HG03457 (cell line): ENCODE data around the gene PLLP.

ENCODE experiments used
- ATAC-seq: cut with Tn5 transposase; IDR thresholded peaks from one replicate; pipeline ENCODE4 v1.9.1; 2021; ENCODE audit warnings: moderate number of reproducible peaks; ENCODE audit not compliant: unreplicated experiment

Gene PLLP, protein sequence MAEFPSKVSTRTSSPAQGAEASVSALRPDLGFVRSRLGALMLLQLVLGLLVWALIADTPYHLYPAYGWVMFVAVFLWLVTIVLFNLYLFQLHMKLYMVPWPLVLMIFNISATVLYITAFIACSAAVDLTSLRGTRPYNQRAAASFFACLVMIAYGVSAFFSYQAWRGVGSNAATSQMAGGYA

DNA sequence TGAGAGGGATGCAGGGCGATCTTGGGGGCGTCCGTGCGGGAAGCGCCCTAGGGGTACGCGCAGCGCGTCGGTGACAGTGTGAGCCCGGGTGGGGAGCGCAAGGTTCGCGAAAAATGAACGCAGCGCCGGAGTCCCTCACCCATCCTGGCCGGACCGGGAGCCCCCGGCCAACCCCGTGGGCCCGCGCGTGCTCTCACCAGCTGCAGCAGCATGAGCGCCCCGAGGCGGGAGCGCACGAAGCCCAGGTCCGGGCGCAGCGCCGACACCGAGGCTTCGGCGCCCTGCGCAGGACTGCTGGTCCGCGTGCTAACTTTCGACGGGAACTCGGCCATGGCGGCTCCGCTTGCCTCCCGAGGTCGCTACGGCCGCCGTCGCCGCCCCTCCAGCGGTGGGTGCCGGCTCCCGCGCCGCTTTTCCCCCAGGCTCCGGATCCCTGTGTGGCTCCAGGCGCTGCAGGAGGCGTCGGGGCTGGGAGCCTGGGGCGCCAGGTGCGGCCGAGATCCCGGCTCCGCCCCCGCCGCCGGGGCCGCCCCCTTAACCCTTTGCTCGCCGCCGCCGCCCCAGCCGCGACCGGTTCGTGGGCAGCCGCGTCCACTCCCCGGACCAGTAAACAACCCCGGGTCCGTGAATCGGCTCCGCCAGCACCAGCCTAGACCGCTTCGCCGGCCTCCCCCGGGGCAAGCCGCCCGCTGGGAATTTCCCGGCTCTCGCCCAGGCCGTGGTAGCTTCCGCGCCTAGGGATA lies at the start of gene PLLP:
TSS of gene PLLP (minus strand) at position 464 of the 743 bp plus-strand sequence. CDS start at position 332, 132 bp downstream.
- ATAC-seq = no peak

DNA sequence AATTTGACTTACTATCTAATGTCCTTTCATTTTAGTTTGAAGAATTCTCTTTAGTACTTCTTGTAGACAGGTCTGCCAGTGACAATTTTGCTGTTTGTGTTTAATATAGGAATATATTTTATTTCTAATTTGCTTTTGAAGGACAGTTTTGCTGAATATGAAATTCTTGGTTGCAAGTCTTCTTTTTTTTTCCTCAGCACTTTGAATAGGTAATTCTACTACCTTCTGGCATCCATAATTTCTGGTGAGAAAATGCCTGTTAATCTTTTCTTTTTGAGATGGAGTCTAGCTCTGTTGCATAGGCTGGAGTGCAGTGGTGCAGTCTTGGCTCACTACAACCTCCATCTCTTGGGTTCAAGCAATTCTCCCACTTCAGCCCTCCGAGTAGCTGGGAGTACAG lies 48.9 kb upstream of the PLLP start:
- ATAC-seq = no peak

DNA sequence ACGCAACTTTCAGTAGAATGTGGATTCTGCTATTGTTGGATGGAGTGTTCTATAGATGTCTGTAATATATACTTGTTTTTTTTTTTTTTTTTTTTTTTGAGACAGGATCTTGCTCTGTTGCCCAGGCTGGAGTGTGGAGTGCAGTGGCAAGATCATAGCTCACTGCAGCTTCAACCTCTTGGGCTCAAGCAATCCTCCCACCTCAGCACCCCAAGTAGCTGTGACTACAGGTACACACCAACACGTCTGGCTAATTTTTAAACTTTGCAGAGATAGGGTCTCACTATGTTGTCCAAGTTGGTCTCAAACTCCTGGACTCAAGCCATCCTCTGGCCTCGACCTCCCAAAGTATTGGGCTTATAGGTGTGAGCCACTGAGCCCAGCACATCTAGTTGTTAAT lies 46.9 kb upstream of the PLLP start:
- ATAC-seq = no peak

DNA sequence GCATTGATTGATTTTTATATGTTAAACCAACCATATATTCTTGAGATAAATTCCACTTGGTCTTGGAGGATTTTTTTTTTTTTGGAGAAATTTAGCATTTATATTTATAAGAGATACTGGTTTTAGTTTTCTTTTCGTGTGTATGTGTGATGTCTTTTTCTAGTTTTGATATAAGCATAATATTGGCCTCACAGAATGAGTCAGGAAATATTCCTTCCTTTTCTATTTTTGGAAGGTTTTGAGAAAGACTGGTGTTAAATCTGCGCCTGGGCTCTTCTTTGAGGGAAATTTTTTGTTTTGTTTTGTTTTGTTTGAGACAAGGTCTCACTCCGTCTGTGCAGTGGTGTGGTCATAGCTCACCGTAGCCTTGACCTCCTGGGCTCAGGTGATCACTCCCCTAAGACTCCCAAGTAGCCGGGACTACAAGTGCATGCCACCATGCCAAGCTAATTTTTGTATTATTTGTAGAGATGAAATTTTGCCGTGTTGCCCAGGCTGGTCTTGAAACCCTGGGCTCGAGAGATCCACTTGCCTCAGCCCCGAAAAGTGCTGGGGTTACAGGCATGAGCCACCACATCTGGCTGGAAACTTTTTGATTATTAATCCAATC lies 45.4 kb upstream of the PLLP start:
- ATAC-seq = no peak

DNA sequence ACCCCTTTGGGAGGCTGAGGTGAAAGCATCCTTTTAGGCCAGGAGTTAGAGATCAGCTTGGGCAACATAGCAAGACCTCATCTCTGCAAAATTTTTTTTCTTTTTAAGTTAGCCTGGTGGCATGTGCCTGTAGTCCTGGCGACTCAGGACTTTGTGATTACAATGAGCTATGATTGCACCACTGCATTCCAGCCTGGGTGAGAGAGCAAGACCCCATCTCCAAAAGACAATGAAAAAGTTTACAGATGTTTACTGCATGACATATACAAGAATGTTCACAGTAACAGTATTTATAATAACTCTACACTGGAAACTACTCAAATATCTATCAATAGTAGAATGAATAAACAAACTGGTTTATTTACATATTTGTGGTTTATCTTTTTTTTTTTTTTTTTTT lies 41.0 kb upstream of the PLLP start:
- no peak for ATAC-seq

DNA sequence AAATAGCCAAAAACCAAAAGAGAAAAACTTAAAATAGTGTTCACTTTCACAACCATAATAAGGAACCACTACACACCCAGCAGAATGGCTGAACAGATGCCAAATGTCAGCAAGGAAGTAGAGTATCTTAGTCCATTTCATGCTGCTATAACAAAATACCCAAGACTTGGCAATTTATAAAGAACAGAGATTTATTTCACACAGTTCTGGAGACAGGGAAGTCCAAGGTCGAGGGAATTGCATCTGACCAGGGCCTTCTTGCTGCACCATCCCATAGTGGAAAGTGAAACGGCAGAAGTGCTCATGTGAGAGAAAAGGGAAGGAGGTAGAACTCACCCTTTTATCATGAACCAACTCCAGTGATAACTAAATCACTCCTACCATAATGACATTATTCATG lies 40.3 kb upstream of the PLLP start:
- ATAC-seq = no peak

DNA sequence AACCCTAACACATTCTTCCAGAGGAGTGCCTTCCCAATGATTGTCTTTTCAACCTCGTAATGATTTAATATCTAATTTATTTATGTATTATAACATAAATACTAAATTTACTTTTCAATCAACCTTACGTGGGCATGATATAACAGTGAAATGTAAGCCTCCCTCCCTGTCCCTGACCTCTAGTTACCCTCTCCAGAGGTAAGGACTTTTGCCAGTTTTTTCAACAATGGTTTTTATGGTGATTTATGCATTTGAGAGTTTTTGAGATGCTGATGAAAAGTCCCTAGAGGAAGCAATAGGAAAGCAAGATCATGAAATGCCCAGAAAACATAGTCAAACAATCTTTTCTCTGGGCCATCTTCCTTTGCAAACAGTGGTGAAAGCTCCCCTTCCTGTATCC lies 35.2 kb upstream of the PLLP start:
- no peak for ATAC-seq

DNA sequence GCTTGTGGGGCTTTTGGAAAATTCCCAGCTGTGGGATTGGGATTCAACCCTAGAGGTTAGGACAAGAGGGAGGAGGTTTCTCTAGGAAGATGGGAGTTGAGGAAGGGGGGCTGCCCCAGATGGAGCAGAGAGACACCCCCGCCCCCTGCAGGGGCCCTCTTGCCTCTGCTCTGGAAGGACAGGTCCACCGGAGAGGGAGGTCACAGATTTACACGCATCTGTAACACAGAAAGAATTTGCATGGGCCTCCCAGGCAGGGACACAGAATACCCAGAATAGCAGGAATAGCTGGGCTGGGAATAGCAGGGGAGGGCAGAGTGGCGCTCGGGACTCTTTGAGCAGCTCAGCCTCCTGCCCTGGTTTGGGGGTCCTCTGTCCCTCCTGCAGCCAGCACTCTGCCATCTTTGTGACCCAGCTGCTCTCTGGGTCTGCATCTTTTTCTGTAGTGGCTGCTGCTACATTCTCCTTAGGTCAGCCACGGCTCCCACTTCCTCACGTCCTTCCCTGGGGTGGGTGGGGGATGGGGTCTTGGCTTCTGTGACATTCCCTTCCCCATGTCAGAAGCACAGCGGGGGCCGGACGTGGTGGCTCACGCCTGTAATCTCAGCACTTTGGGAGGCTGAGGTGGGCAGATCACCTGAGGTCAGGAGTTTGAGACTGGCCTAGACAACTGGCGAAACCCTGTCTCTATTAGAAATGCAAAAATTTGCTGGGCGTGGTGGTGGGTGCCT lies 33.9 kb upstream of the PLLP start:
- no peak for ATAC-seq

DNA sequence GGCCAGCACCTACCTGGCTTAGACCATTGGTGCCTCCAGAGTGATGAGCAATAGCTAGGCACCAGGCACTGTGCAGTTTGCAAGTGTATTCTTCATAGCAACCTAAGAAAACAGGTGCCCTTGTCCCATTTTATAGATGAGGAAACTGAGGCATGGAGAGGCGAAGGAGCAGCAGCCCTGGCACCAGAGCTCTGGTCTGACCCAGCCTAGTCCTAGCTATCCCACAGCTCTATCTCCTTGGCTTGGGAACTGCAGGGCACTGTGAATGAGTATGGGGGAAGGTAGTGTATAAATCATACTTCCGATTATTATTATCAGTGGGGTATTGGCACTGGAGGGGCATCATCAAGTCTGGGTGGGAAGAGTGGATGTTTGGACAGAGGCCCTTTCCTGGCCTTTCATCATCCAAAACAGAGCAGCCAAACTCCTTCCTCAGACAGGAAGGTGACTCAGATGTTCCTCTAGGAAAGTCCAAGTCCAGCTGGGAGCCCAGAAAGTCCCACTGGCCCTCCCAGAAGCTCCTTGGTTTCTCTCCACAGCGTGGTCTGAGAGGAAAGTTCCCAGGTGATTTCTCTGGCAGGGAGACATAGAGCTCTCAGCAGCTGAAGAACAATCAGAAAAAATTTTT lies 32.0 kb upstream of the PLLP start:
- ATAC-seq = no peak

DNA sequence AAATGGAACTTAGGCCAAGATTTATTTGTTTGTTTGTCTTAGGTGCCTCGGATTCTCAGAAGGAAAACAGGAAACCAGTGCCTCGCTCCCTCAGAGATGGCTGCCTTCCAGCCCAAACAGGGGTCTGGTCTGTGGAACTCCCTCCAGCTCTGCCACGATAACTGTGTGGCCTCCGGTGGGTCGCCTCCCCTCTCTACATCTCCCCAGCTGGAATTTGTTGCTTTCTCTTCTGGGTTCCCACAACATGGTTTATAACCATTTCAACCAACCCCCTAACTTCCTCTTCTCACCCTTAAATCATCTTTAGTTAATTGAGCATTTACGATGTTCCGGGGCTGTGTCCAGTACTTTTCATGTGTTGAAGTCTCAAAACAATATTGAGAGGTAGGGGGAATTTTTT lies 30.9 kb upstream of the PLLP start:
- ATAC-seq = no peak

DNA sequence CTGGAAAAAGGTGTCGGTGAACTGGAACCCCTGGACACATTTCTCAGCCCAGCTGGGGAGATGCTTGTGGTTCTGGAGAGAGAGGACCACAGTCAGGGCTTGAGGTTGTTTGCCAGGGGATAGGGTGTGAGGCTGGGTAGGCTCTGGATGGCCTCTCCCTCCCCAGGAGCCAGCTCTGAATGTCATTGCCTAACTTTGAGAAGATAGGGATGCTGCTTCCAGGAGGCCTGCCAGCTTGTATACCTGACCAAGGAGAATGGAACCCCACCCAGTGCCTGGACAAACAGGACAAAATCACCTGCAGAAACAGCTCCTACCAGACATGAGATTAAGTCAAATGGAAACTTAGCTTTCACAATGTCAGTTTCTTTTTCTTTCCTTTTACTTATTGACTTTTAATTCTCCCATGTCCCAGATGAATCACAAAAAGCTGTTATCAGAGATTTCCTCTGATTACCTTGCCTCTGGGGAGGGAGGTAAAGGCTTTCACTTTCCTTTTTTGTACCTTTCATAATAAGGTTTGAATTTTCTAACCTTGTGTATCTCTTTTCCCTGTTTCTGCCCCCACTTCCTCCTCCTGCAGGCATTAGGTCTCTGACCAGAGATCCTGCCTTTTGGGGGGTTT lies 29.8 kb upstream of the PLLP start:
- no peak for ATAC-seq

DNA sequence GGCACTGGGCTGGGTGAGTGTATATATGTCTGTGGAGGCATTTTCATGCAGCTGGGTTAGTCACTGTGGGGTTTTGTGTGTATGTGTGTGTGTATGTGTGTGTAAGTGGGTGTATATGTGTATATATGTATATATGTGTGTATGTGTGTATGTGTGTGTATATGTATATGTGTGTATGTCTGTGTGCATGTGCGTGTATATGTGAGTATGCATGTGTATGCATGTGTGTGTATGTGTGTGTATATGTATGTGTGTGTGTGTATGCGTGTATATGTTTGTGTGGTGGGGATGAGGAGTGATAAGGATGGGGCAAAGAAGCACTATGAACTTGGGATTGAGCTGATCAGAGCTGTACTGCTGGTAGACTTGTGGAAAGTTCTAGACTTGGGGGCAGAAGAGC lies 29.0 kb upstream of the PLLP start:
- no peak for ATAC-seq

DNA sequence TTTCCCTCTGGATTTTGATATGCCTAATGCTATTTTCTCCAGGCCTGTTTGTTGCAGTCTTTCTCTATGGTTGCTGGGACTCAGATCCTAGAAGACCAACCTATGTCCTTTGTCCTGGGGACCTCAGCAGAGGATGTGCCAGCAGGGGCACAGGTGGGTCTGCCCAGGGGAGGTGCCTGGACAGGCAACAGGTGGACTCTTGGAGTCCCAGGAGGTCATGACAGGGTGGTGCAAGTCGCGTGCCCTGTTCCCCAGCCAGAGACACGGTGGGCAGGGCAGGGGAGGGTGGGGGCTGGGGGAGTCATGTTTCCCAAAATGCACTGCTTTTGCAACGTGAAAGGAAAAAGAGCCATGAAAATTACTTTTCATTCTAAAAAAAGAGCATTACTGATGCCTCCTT lies 26.3 kb upstream of the PLLP start:
- ATAC-seq = no peak

DNA sequence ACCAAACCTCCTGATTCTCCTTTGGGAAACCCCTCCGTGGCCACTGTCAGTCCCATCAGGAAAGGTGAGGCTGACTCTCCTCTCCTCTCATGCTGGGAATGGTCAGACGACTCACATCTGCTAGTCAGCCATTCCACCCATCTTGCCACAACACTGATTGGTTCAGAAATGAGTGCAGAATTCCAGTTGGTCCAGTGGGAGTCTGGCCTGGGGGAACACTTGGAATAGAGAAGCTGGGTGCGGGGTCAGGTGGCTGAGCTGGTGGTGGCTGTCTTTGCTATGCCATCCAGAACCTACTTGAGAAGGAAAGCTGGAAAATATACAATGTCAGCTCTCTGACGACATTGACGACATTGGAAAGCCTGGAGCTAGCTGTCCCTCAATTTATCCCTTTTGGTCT lies 23.6 kb upstream of the PLLP start:
- no peak for ATAC-seq

DNA sequence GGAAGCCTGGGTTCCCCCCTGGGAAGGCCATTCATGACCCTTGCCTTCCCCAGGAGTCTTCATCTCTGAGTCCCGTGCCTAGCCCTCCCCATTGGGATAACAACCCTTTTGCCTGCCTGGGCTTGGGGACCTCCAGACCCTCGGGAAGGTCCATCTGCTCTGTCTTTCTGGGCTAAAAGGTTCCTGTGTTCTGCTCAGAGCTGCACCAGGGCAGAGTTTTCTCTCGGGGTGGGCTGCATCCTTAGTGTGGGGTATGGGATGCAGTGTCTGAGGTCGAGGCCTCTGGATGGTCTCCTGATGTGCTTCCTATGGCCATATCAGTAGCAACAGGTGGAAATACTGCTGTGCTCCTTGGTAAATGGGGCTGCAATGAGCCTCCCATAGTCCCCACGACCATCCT lies 22.9 kb upstream of the PLLP start:
- no peak for ATAC-seq

DNA sequence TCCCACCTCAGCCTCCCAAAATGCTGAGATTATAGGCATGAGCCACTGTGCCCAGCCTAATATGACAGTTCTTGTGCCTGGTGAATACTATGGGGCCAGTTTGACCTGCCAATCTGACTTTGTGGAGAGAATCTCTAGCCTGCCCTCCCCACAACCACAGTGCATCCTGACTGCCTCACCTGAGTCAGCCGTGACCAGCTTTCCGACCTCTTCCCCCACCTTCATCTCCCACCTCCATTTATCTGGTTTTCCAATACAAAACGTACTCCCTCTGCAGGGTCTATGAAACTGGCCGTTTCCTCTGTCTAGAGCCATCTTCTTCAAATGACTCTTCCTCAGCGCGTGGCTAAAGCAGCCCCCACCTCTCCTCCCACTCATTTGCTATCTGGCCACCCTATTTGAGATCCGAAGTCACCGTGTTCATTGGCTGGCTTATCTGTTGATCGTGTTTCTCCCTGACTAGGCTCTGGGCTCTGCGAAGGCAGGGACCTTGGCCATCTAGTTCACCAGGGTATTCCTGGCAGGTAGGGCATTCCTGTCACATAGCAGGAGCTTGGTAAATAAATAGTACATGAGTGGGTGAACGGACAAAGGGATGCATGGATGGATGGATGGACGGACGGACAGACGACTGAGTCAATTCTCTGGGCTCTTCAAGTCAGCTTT lies 22.3 kb upstream of the PLLP start:
- ATAC-seq = no peak

DNA sequence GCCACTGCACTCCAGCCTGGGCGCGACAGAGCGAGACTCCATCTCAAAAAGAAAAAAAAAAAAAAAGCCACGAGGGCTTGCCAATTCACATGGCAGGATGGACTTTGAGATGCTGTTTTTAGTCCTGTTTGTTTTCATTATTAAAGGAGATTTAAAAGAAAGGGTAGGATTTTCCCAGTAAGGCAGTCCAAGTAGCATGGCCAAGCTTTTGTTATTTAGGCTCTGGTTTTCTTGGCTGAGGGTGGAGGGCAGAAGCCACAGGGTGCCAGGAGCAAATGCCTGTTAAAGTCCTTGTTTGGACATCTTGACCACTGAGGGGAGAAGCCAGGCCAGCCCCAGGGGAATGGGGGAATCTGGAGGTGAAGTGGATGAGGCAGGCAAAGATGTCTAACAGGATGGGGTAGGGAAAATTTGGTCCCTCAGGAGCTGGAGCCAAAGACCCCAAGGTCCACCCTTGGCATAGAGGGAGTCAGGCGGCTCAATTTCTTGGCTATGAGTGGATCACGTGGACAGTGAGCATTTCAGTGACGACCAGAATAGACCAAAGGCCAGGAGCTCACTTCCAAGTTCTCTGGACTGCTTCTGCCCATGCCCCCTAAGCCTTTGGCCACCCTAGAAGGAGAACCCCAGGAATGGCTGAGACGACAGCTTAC lies 20.8 kb upstream of the PLLP start:
- ATAC-seq = no peak

DNA sequence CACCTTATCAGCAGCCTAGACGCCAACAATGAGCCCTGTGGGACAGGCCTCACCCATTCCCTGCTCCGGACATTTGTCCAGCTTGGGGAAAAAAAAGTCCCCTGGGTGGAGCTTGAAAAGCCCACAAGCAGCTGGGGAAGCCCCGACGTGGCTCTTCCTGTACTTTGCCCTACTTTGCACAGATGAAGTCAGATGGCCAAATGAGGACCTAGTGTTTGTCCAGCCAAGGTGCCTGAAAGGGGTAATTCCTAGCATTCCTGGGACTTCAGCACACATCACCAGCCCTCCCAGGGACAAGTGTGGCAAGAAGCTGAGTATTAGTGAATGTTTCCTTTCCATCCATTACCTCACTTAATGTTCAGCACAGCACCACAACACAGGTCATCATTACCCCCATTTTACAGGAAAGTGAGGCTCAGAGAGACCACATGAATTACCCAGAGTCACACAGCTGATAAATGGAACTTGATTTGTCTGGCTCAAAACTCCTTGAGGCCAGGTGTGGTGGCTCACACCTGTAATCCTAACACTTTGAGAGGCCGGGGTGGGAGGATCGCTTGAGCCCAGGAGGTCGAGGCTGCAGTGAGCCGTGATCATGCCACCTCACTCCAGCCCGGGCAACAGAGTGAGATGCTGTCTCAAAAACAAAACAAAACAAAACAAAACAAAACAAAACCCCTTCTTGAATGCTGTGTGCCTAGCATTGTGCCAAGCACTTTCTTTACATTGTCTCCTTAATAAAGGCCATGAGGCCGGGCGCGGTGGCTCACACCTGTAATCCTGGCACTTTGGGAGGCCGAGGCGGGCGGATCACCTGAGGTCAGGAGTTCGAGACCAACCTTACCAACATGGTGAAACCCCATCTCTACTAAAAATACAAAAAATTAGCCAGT lies 19.9 kb upstream of the PLLP start:
- no peak for ATAC-seq

DNA sequence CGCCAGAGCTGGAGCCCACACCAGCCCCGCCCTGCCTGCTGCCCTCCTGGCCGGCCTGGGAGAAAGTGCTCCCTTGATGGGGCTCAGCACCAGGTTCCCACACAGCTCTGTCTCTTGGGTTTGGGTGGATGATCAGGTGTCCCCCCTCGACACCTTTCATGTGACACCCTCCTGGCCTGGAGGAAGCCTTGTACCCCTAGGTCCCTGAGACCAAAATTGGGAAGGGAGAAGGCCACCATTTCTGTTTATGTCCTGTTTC lies 19.4 kb upstream of the PLLP start:
- no peak for ATAC-seq
